Peyer's patch (tissue), 4 donors: ENCODE results near the gene ADK.

ENCODE experiments used
- CTCF ChIP-seq, 6 experiments: fragments of 450-650 bp in 4 of 6; fragments of 200-600 bp in 2 of 6; sonication (generic) in 1 of 6; IDR thresholded peaks; one replicate each; pipeline ENCODE4 v1.5.1; 2017 to 2019; ENCODE audit warnings: antibody characterized with exemption in 6 of 6, mild to moderate bottlenecking in 3 of 6, moderate library complexity in 1 of 6
- POLR2A ChIP-seq, 2 donors: fragments of 450-650 bp; IDR thresholded peaks; one replicate each; pipeline ENCODE4 v1.5.1; 2017; ENCODE audit warnings: antibody characterized with exemption in 2 of 2, mild to moderate bottlenecking in 2 of 2, moderate library complexity in 2 of 2

GRCh38 chr10:74640134-74640921 lies 489.3 kb downstream of the ADK start:
- TF ChIP-seq CTCF (IDR thresholded peaks at IDR 0.05) (no peak), POLR2A (IDR thresholded peaks at IDR 0.05) (no peak)
